Bronchial epithelial cell (primary cell): Measurements from ENCODE around the gene RHOB. TPM values are rescaled to one million over a fixed set of nuclear protein-coding genes. Genes with fewer than 3 reads are reported as not detected.

Source experiments
- DNase-seq: peaks from one replicate; pipeline ENCODE4 v3.0.0-alpha.2; 2010; ENCODE audit warnings: low read depth
- FAIRE-seq: peaks from 2 replicates; lab custom pipeline; 2011; peaks lifted over from hg19 to GRCh38; lab: Jason Lieb, UNC
- H3K27me3 ChIP-seq: 2 replicates; pipeline ENCODE4 v1.5.1; 2011; ENCODE audit warnings: low read length; ENCODE audit not compliant: control insufficient read depth, insufficient read depth
- H3K36me3 ChIP-seq: 2 replicates; pipeline ENCODE4 v1.5.1; 2011; ENCODE audit warnings: low read length; ENCODE audit not compliant: control insufficient read depth, insufficient read depth
- H3K4me3 ChIP-seq: 2 replicates; pipeline ENCODE4 v1.5.1; 2011; ENCODE audit warnings: mild to moderate bottlenecking, low read depth, low read length, control low read depth
- total RNA-seq: library from RNA; depleted of rRNA; stranded (reverse); fragments of >200 nt; gene quantifications from 2 replicates; pipeline ENCODE4 v1.2.1, GENCODE V29; 2014
- TF ChIP-seq, protein P1 (sequence below): IDR thresholded peaks from 2 replicates; pipeline ENCODE4 v1.5.1; 2011; ENCODE audit warnings: mild to moderate bottlenecking, moderate library complexity, low read length, control low read depth, inconsistent platforms; ENCODE audit not compliant: insufficient read depth, severe bottlenecking

The RHOB gene
- total RNA-seq, 1 donor from 2014 or later: 51.9 TPM

DNA sequence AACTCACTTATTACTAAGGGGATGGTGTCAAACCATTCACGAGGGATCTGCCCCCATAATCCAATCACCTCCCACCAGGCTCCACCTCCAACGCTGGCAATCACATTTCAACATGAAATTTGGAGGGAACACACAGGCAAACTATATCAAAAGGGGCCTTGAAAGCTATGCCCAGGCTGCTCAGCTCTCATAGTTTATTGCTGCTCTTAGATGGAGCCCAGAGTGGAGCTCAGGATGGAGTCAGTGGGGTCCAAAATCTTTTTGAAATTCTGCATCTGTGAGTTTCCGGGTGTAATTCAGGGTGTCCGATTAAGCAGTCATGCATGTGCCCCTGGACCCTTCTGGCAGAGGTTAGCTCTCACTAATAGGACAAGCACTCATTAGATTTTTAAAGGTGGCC, 24.3 kb downstream of the RHOB start:
- Histone ChIP-seq H3K4me3 (no peak overlapping the region), H3K36me3 (no peaks in the 10 kb centered on the region), H3K27me3 (no peaks in the 10 kb centered on the region)
- DNase-seq: no peak
- FAIRE-seq: no peak
- TF ChIP-seq, protein P1, sequence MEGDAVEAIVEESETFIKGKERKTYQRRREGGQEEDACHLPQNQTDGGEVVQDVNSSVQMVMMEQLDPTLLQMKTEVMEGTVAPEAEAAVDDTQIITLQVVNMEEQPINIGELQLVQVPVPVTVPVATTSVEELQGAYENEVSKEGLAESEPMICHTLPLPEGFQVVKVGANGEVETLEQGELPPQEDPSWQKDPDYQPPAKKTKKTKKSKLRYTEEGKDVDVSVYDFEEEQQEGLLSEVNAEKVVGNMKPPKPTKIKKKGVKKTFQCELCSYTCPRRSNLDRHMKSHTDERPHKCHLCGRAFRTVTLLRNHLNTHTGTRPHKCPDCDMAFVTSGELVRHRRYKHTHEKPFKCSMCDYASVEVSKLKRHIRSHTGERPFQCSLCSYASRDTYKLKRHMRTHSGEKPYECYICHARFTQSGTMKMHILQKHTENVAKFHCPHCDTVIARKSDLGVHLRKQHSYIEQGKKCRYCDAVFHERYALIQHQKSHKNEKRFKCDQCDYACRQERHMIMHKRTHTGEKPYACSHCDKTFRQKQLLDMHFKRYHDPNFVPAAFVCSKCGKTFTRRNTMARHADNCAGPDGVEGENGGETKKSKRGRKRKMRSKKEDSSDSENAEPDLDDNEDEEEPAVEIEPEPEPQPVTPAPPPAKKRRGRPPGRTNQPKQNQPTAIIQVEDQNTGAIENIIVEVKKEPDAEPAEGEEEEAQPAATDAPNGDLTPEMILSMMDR: no peak

GRCh38 chr2:20471902-20472559, 25.2 kb downstream of the RHOB start:
- Histone ChIP-seq H3K4me3 (no peak overlapping the region), H3K36me3 (no peaks in the 10 kb centered on the region), H3K27me3 (no peaks in the 10 kb centered on the region)
- DNase-seq (peak; percentile 51), FAIRE-seq (no peak)
- TF ChIP-seq, protein P1: no peak

GRCh38 chr2:20472569-20472968, 25.7 kb downstream of the RHOB start:
- TF ChIP-seq, protein P1: no peak
- no peak for DNase-seq

GRCh38 chr2:20473128-20473527, 26.3 kb downstream of the RHOB start:
- TF ChIP-seq, protein P1: no peak
- DNase-seq (no peak), FAIRE-seq (no peak)
- Histone ChIP-seq H3K36me3 (no peaks in the 10 kb centered on the region), H3K27me3 (no peaks in the 10 kb centered on the region), H3K4me3 (no peak overlapping the region)

More at GRCh38 chr2:20472569-20472968, 25.7 kb downstream of the RHOB start:
- H3K27me3 ChIP-seq: no peaks in the 10 kb centered on the region
- H3K4me3 ChIP-seq: no peak overlapping the region
- H3K36me3 ChIP-seq: no peaks in the 10 kb centered on the region
- FAIRE-seq: no peak

DNA sequence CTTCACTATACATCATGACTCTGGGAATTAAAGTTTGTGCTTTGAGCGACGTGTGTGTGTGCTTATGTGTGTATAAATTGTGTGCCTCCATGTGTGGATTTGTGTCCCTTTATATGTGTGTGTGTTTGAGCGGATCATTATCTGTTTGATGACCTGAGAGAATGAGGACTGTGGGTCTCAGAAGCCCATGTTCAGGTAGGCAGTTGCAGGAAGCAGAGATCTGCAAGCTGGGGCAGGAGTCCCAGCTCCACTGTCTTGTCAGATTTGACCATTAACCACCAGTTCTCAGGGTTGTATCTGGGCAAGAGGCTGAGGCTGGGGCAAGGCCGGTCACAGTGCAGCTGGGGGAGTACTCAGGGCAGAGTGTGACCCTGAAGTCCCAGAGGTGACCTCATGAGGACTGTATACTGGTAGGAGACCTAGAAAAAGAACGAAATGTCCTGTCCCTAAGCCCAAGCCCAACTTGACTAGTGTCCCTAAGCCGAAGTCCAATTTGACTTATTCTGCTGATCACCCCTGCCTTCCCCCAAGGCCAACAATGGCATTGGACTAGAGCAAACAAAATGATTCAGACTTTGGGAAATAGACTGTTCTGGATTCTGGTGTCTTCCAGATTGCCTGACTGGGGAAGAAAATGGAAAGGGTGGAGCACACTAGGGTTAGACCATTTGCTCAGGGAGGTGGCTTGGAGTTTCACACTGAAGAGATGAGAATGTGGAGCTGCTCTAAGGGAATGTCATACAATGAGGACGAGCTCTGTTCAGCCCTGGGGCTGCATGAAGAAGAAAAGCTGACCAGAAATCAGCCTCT, 28.1 kb downstream of the RHOB start:
- no peak for DNase-seq
- TF ChIP-seq, protein P1: no peak
- FAIRE-seq: no peak
- H3K4me3 ChIP-seq: no peak overlapping the region
- no peaks in the 10 kb centered on the region for H3K27me3 ChIP-seq
- H3K36me3 ChIP-seq: no peaks in the 10 kb centered on the region
